ENCODE results near the gene HABP4. TPM values are rescaled to one million over a fixed set of nuclear protein-coding genes. Genes with fewer than 3 reads are reported as not detected.

Gene HABP4
- polyA plus RNA-seq, 6 donors from 2014 or later: 3.3 to 8.3 (median 5.6) TPM

- no peaks in the 10 kb centered on the region for H3K36me3 Mint-ChIP-seq
- peaks cover 15 to 20% (median 16%) of the 10 kb centered on the region in 3 donors for H3K4me1 Mint-ChIP-seq
- no peaks in the 10 kb centered on the region for H3K9me3 Mint-ChIP-seq
- DNase-seq (peak; percentile 15), ATAC-seq (ENCODE audit: low read depth in 2 of 2) (no peak)
- peak overlapping the region in 1 of 8 donors; percentile 90 for H3K4me3 Mint-ChIP-seq
- H3K27ac Mint-ChIP-seq: peak overlapping the region in 2 of 6 donors; percentile 20 to 89
- H3K27me3 Mint-ChIP-seq: no peaks in the 10 kb centered on the region
Measured at GRCh38 chr9:96420468-96421219, 29.3 kb upstream of the HABP4 start.

- Mint-ChIP-seq H3K4me3 (no peak overlapping the region), H3K4me1 (peaks cover 9 to 14% (median 11%) of the 10 kb centered on the region in 3 donors), H3K36me3 (no peaks in the 10 kb centered on the region), H3K27ac (peak overlapping the region in 1 of 6 donors; percentile 60), H3K27me3 (no peaks in the 10 kb centered on the region), H3K9me3 (no peaks in the 10 kb centered on the region)
- DNase-seq (no peak), ATAC-seq (ENCODE audit: low read depth in 2 of 2) (no peak)
Measured at GRCh38 chr9:96423322-96423984, 26.5 kb upstream of the HABP4 start.

- DNase-seq: no peak
- H3K27ac Mint-ChIP-seq: peak overlapping the region in 2 of 6 donors; percentile 11 to 44
- H3K27me3 Mint-ChIP-seq: no peaks in the 10 kb centered on the region
- no peak overlapping the region for H3K4me3 Mint-ChIP-seq
- no peaks in the 10 kb centered on the region for H3K36me3 Mint-ChIP-seq
- H3K9me3 Mint-ChIP-seq: no peaks in the 10 kb centered on the region
- ATAC-seq (ENCODE audit: low read depth in 2 of 2): no peak
- peaks cover 9 to 14% (median 11%) of the 10 kb centered on the region in 3 donors for H3K4me1 Mint-ChIP-seq
Measured at GRCh38 chr9:96423985-96424336, 26.0 kb upstream of the HABP4 start.

- no peaks in the 10 kb centered on the region for H3K27me3 Mint-ChIP-seq
- peak overlapping the region in 1 of 6 donors; percentile 30 for H3K27ac Mint-ChIP-seq
- H3K36me3 Mint-ChIP-seq: no peaks in the 10 kb centered on the region
- H3K4me1 Mint-ChIP-seq: peaks cover 0 to 6% (median 0%) of the 10 kb centered on the region in 3 donors
- no peak overlapping the region for H3K4me3 Mint-ChIP-seq
- no peak for ATAC-seq (ENCODE audit: low read depth in 2 of 2)
- no peaks in the 10 kb centered on the region for H3K9me3 Mint-ChIP-seq
- DNase-seq: no peak
Measured at GRCh38 chr9:96425500-96426169, 24.3 kb upstream of the HABP4 start.

GRCh38 chr9:96429732-96430131, 20.2 kb upstream of the HABP4 start:
- Mint-ChIP-seq H3K4me1 (no peaks in the 10 kb centered on the region), H3K4me3 (no peak overlapping the region), H3K36me3 (peaks cover 0 to 7% of the 10 kb centered on the region in 2 donors), H3K27me3 (peaks cover 0 to 10% (median 9%) of the 10 kb centered on the region in 3 donors), H3K27ac (no peak overlapping the region), H3K9me3 (no peaks in the 10 kb centered on the region)
- no peak for DNase-seq
- ATAC-seq (ENCODE audit: low read depth in 2 of 2): no peak

- no peak overlapping the region for H3K27ac Mint-ChIP-seq
- no peaks in the 10 kb centered on the region for H3K4me1 Mint-ChIP-seq
- peaks cover 0 to 7% of the 10 kb centered on the region in 2 donors for H3K36me3 Mint-ChIP-seq
- peaks cover 0 to 10% (median 9%) of the 10 kb centered on the region in 3 donors for H3K27me3 Mint-ChIP-seq
- H3K4me3 Mint-ChIP-seq: no peak overlapping the region
- no peaks in the 10 kb centered on the region for H3K9me3 Mint-ChIP-seq
- no peak for DNase-seq
- ATAC-seq (ENCODE audit: low read depth in 2 of 2): no peak
Measured at GRCh38 chr9:96430377-96430776, 19.6 kb upstream of the HABP4 start.

GRCh38 chr9:96435345-96435744, 14.6 kb upstream of the HABP4 start:
- H3K36me3 Mint-ChIP-seq: peaks cover 0 to 7% of the 10 kb centered on the region in 2 donors

GRCh38 chr9:96436063-96436455, 13.9 kb upstream of the HABP4 start:
- DNase-seq (no peak), ATAC-seq (ENCODE audit: low read depth in 2 of 2) (no peak)
- peak overlapping the region in 2 of 6 donors; percentile 10 to 80 for H3K27ac Mint-ChIP-seq
- H3K36me3 Mint-ChIP-seq: peaks cover 0 to 7% of the 10 kb centered on the region in 2 donors
- peaks cover 0 to 10% (median 9%) of the 10 kb centered on the region in 3 donors for H3K27me3 Mint-ChIP-seq
- H3K4me3 Mint-ChIP-seq: no peak overlapping the region
- H3K9me3 Mint-ChIP-seq: no peaks in the 10 kb centered on the region
- H3K4me1 Mint-ChIP-seq: no peaks in the 10 kb centered on the region

More at GRCh38 chr9:96435345-96435744, 14.6 kb upstream of the HABP4 start:
- ATAC-seq (ENCODE audit: low read depth in 2 of 2): no peak
- Mint-ChIP-seq H3K4me1 (no peaks in the 10 kb centered on the region), H3K9me3 (no peaks in the 10 kb centered on the region), H3K4me3 (no peak overlapping the region), H3K27ac (no peak overlapping the region), H3K27me3 (peaks cover 0 to 10% (median 9%) of the 10 kb centered on the region in 3 donors)
- DNase-seq: no peak

GRCh38 chr9:96436456-96437126, 13.4 kb upstream of the HABP4 start:
- no peak for DNase-seq
- no peak overlapping the region for H3K4me3 Mint-ChIP-seq
- peaks cover 0 to 7% of the 10 kb centered on the region in 2 donors for H3K36me3 Mint-ChIP-seq
- no peak overlapping the region for H3K27ac Mint-ChIP-seq
- no peaks in the 10 kb centered on the region for H3K4me1 Mint-ChIP-seq
- no peak for ATAC-seq (ENCODE audit: low read depth in 2 of 2)
- H3K9me3 Mint-ChIP-seq: no peaks in the 10 kb centered on the region
- H3K27me3 Mint-ChIP-seq: peaks cover 0 to 10% (median 9%) of the 10 kb centered on the region in 3 donors

- Mint-ChIP-seq H3K27me3 (peaks cover 0 to 10% (median 9%) of the 10 kb centered on the region in 3 donors), H3K36me3 (peaks cover 0 to 7% of the 10 kb centered on the region in 2 donors), H3K4me3 (no peak overlapping the region), H3K4me1 (no peaks in the 10 kb centered on the region), H3K9me3 (no peaks in the 10 kb centered on the region), H3K27ac (no peak overlapping the region)
- DNase-seq: no peak
- ATAC-seq (ENCODE audit: low read depth in 2 of 2): no peak
Measured at GRCh38 chr9:96437454-96437853, 12.5 kb upstream of the HABP4 start.

GRCh38 chr9:96440671-96441199, 9.2 kb upstream of the HABP4 start:
- Mint-ChIP-seq H3K36me3 (no peaks in the 10 kb centered on the region), H3K4me3 (no peak overlapping the region), H3K4me1 (no peaks in the 10 kb centered on the region), H3K9me3 (no peaks in the 10 kb centered on the region), H3K27ac (no peak overlapping the region), H3K27me3 (no peaks in the 10 kb centered on the region)
- DNase-seq (no peak), ATAC-seq (ENCODE audit: low read depth in 2 of 2) (no peak)

- DNase-seq (no peak), ATAC-seq (ENCODE audit: low read depth in 2 of 2) (no peak)
- no peaks in the 10 kb centered on the region for H3K4me1 Mint-ChIP-seq
- peaks cover 0 to 4% (median 0%) of the 10 kb centered on the region in 3 donors for H3K27me3 Mint-ChIP-seq
- no peaks in the 10 kb centered on the region for H3K9me3 Mint-ChIP-seq
- H3K36me3 Mint-ChIP-seq: no peaks in the 10 kb centered on the region
- no peak overlapping the region for H3K4me3 Mint-ChIP-seq
- no peak overlapping the region for H3K27ac Mint-ChIP-seq
Measured at GRCh38 chr9:96441798-96442445, 8.0 kb upstream of the HABP4 start.

GRCh38 chr9:96442491-96442890, 7.5 kb upstream of the HABP4 start:
- H3K4me1 Mint-ChIP-seq: no peaks in the 10 kb centered on the region
- no peaks in the 10 kb centered on the region for H3K36me3 Mint-ChIP-seq
- DNase-seq (no peak), ATAC-seq (ENCODE audit: low read depth in 2 of 2) (peak; percentile 71 to 76)
- H3K27ac Mint-ChIP-seq: no peak overlapping the region
- no peaks in the 10 kb centered on the region for H3K9me3 Mint-ChIP-seq
- peaks cover 0 to 4% (median 0%) of the 10 kb centered on the region in 3 donors for H3K27me3 Mint-ChIP-seq
- H3K4me3 Mint-ChIP-seq: no peak overlapping the region

Data from naive B cell (primary cell).